GM21515 (cell line): ENCODE data around the gene NDUFS8.

Source experiments
- ATAC-seq: cut with Tn5 transposase; IDR thresholded peaks from one replicate; pipeline ENCODE4 v1.9.1; 2021; ENCODE audit not compliant: unreplicated experiment

The NDUFS8 gene

GRCh38 chr11:68076371-68077042, 46.0 kb downstream of the NDUFS8 start:
- ATAC-seq, result no peak

- ATAC-seq, result no peak
Observed at GRCh38 chr11:68077617-68078582, 47.4 kb downstream of the NDUFS8 start.

- no peak for ATAC-seq
Observed at GRCh38 chr11:68080860-68081259, 50.4 kb downstream of the NDUFS8 start.

GRCh38 chr11:68081691-68082090, 51.2 kb downstream of the NDUFS8 start:
- no peak for ATAC-seq

- no peak for ATAC-seq
Observed at GRCh38 chr11:68082481-68082880, 52.0 kb downstream of the NDUFS8 start.

GRCh38 chr11:68083517-68083916, 53.0 kb downstream of the NDUFS8 start:
- no peak for ATAC-seq
